OCI-M1 (cell line): ENCODE measurements around the gene ATP6V1G2.
"Not testable (repeated sequence)": the region's sequence is repeated elsewhere in the genome, so short reads cannot be mapped to it uniquely, and the experiment has no call there.

ENCODE experiments used
- DNase-seq: peaks from one replicate; lab custom pipeline; 2025; lab: John Stamatoyannopoulos, UW

The ATP6V1G2 gene

GRCh38 chr6:31546339-31546957 is at the start of gene ATP6V1G2:
TSS of gene ATP6V1G2 (minus strand) at chr6:31546608. CDS start at chr6:31546559, 49 bp downstream.
- peak; percentile 98 for DNase-seq

GRCh38 chr6:31592396-31592771 is 46.0 kb upstream of the ATP6V1G2 start:
- no peak for DNase-seq

- not testable (repeated sequence) for DNase-seq
Measured at GRCh38 chr6:31590691-31591090, 44.3 kb upstream of the ATP6V1G2 start.

GRCh38 chr6:31588871-31589650 is 42.7 kb upstream of the ATP6V1G2 start:
- no peak for DNase-seq

- no peak for DNase-seq
Measured at GRCh38 chr6:31587791-31588777, 41.7 kb upstream of the ATP6V1G2 start.

- DNase-seq = peak; percentile 49
Measured at GRCh38 chr6:31586599-31587281, 40.3 kb upstream of the ATP6V1G2 start.

- peak; percentile 63 for DNase-seq
Measured at GRCh38 chr6:31586008-31586407, 39.6 kb upstream of the ATP6V1G2 start, which contains the start of gene LST1. TSS of gene LST1 (plus strand) at chr6:31586277. CDS start at chr6:31587300, 1,023 bp downstream.

- DNase-seq = peak; percentile 73
Measured at GRCh38 chr6:31585491-31585890, 39.1 kb upstream of the ATP6V1G2 start.

- no peak for DNase-seq
Measured at GRCh38 chr6:31582230-31582643, 35.8 kb upstream of the ATP6V1G2 start, which contains the start of gene LTB. TSS of gene LTB (minus strand) at chr6:31582424. CDS start at chr6:31582417, 7 bp downstream.

GRCh38 chr6:31581434-31582229 is 35.2 kb upstream of the ATP6V1G2 start:
- DNase-seq = no peak

- DNase-seq = peak; percentile 93
Measured at GRCh38 chr6:31580807-31581433, 34.5 kb upstream of the ATP6V1G2 start.

GRCh38 chr6:31580438-31580740 is 34.0 kb upstream of the ATP6V1G2 start:
- no peak for DNase-seq

GRCh38 chr6:31579546-31580437 is 33.4 kb upstream of the ATP6V1G2 start:
- no peak for DNase-seq

- no peak for DNase-seq
Measured at GRCh38 chr6:31579119-31579505, 32.7 kb upstream of the ATP6V1G2 start.

- no peak for DNase-seq
Measured at GRCh38 chr6:31578184-31579118, 32.0 kb upstream of the ATP6V1G2 start.

GRCh38 chr6:31577579-31577966 is 31.2 kb upstream of the ATP6V1G2 start:
- no peak for DNase-seq

- DNase-seq = no peak
Measured at GRCh38 chr6:31576897-31577578, 30.6 kb upstream of the ATP6V1G2 start.
